Nephron progenitor cell (in vitro differentiated cells): ENCODE results near the gene RPS6KA3.

Source experiments
- DNase-seq: peaks from one replicate; pipeline ENCODE4 v3.0.0; 2021
- H3K27ac Mint-ChIP-seq: 2 replicates; pipeline ENCODE4 v1.8.0; 2021; ENCODE audit warnings: mild to moderate bottlenecking, moderate library complexity, mixed read lengths
- H3K27me3 Mint-ChIP-seq: 2 replicates; pipeline ENCODE4 v1.8.0; 2021; ENCODE audit warnings: mild to moderate bottlenecking, low read depth, mixed read lengths; ENCODE audit not compliant: poor library complexity
- H3K36me3 Mint-ChIP-seq: 2 replicates; pipeline ENCODE4 v1.8.0; 2021; ENCODE audit warnings: low read depth, mixed read lengths
- H3K4me1 Mint-ChIP-seq: 2 replicates; pipeline ENCODE4 v1.8.0; 2021; ENCODE audit warnings: mixed read lengths
- H3K4me3 Mint-ChIP-seq: 2 replicates; pipeline ENCODE4 v1.8.0; 2021; ENCODE audit warnings: mild to moderate bottlenecking, moderate library complexity, mixed read lengths
- H3K9me3 Mint-ChIP-seq: 2 replicates; pipeline ENCODE4 v1.8.0; 2021; ENCODE audit warnings: mild to moderate bottlenecking, moderate library complexity, mixed read lengths
- TF ChIP-seq, protein P1 (sequence below): fragments of 200-600 bp; sonication (generic); IDR thresholded peaks from 2 replicates; pipeline ENCODE4 v1.5.0; 2021; ENCODE audit warnings: antibody characterized with exemption

The RPS6KA3 gene

DNA sequence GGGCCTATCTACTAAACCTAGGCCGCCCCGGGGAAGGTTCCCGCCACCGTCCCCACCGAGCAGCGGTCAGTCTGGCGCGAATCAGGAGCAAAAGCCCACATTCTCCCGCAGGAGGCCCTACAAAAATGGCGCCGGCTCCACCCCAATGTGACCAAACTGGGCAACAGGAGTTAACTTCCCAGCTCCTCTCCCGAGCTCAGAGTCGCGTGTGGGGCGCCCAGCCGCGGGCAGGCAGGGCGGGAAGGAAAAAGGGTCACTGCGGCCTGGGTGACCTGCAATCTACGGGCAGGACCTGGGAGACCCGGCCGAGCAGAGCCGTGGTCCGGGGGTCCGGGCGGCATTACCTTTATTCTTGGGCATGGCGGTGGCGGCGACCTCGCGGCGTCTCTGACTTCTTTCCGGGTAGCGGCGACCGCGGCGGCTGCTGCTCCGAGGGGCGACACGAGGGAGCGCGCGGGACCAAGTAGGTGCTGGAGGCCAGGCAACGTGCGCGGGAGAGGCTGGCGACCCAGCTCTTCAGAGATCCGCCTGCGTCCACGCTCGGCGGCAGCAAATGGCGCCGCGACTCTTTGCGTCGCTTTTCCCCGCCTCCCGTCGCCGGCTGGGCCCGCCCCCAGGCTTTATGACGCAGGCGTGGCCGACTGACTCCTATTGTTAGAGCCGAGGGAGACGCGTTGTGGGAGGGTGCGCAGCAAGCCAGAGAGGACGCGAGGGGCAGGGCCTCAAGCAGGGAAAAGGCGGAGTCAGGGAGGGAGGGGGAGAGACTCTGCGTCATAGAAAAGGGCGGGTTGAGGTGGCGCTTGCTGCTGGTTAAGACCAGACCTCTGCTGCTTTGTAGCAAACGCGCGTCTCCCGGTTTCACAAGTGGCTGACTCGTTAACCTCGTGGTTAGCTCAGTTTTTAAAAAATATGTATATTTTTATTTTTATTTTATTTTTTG is 125.2 kb downstream of the RPS6KA3 start, which contains the start of gene EIF1AX:
Gene EIF1AX, minus strand, starts transcription at position 558 of the 940 bp plus-strand sequence. Its CDS starts 198 bp downstream, at position 360.
- no peaks in the 10 kb centered on the region for H3K27me3 Mint-ChIP-seq
- H3K9me3 Mint-ChIP-seq = peaks cover 45% of the 10 kb centered on the region
- H3K4me3 Mint-ChIP-seq = peak within 1 kb of the TSS; percentile 90
- peak within 1 kb of the TSS; percentile 87 for H3K27ac Mint-ChIP-seq
- peaks cover 15% of the 10 kb centered on the region for H3K4me1 Mint-ChIP-seq
- DNase-seq = peak; percentile 93
- TF ChIP-seq, protein P1, sequence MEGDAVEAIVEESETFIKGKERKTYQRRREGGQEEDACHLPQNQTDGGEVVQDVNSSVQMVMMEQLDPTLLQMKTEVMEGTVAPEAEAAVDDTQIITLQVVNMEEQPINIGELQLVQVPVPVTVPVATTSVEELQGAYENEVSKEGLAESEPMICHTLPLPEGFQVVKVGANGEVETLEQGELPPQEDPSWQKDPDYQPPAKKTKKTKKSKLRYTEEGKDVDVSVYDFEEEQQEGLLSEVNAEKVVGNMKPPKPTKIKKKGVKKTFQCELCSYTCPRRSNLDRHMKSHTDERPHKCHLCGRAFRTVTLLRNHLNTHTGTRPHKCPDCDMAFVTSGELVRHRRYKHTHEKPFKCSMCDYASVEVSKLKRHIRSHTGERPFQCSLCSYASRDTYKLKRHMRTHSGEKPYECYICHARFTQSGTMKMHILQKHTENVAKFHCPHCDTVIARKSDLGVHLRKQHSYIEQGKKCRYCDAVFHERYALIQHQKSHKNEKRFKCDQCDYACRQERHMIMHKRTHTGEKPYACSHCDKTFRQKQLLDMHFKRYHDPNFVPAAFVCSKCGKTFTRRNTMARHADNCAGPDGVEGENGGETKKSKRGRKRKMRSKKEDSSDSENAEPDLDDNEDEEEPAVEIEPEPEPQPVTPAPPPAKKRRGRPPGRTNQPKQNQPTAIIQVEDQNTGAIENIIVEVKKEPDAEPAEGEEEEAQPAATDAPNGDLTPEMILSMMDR = no peak
- peaks cover 31% of the 10 kb centered on the region for H3K36me3 Mint-ChIP-seq

DNA sequence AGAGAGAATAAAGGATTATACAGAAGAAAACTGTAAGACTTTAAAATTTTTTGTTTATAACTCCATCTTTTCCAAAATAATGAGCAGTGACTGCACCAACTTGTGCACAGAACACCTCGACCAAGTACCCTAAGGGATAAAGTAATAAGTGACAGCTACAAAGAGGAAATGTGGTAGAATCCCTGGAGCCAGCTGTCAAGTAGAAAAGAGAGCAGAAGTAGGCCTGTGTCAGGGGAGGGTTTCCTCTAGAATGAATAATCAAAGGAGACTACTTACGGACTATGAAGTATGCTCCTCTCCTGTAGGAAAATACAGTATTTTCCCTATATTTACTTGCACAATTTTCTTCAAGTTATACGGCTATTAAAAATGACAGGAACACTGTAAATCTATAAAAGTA is 126.3 kb downstream of the RPS6KA3 start:
- Mint-ChIP-seq H3K9me3 (peaks cover 52% of the 10 kb centered on the region), H3K4me1 (peaks cover 15% of the 10 kb centered on the region), H3K27ac (no peak overlapping the region), H3K36me3 (peaks cover 42% of the 10 kb centered on the region), H3K4me3 (peak overlapping the region; percentile 90), H3K27me3 (no peaks in the 10 kb centered on the region)
- TF ChIP-seq, protein P1 = no peak
- DNase-seq = no peak

DNA sequence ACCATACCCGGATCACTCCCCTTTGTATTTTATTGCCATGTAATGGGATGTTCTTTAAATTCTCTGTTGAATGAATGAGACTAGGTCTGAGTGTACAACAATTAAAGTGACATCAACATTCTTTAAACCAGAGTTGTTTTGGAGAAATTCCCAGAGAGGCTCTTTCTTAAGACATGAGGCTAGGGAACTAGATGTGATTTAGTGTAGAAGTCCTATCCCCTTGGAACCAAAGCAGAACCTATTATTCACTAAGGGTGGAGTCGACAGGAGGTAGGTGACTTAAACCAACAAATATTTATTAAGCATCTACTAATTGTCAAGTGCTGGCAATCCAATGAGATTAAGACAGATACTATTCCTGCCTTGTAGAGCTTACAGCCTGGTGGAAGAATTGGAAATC is 126.7 kb downstream of the RPS6KA3 start:
- H3K27me3 Mint-ChIP-seq = no peaks in the 10 kb centered on the region
- no peak overlapping the region for H3K27ac Mint-ChIP-seq
- H3K4me3 Mint-ChIP-seq = peak overlapping the region; percentile 90
- peaks cover 44% of the 10 kb centered on the region for H3K36me3 Mint-ChIP-seq
- no peak for DNase-seq
- peaks cover 49% of the 10 kb centered on the region for H3K9me3 Mint-ChIP-seq
- H3K4me1 Mint-ChIP-seq = peaks cover 15% of the 10 kb centered on the region
- TF ChIP-seq, protein P1 = no peak

DNA sequence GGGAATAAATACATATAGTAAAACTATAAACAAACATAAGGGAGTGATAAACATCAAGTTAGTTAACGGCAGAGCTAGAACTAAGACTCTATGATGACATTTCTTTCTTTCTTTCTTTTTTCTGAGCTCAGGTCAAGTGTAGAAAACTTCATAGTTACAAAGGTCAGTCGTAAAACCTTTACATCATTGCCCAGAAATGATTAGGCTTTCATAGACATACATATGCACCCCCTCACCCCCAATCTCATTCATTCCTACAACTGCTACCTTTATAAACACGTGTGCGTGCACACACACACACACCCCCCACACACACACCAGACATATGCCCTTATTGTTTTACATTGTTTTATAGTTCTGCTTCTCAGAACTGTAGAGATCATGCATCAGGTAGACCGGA is 130.8 kb downstream of the RPS6KA3 start:
- no peak overlapping the region for H3K4me3 Mint-ChIP-seq
- no peak overlapping the region for H3K27ac Mint-ChIP-seq
- peaks cover 15% of the 10 kb centered on the region for H3K4me1 Mint-ChIP-seq
- no peaks in the 10 kb centered on the region for H3K27me3 Mint-ChIP-seq
- peaks cover 54% of the 10 kb centered on the region for H3K36me3 Mint-ChIP-seq
- H3K9me3 Mint-ChIP-seq = peaks cover 44% of the 10 kb centered on the region
- no peak for DNase-seq
- TF ChIP-seq, protein P1 = no peak

DNA sequence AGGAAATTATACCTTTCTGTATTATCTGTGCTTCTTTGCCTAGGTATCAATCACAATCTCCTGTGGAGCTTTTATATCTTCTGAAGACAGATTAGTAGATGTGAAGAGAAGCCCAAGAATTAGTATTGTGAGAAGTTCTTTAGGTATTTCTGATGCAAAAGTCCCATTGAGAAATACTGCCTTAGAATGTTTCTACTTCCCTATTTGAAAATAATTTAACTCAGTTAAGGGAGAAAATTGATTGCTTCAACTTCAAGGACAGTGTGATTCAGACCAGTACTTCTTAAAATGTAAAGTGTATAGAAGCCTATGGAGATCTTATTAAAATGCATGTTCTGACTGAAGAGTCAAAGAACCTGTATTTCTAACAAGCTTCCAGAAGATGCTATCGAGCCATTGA is 134.0 kb downstream of the RPS6KA3 start:
- TF ChIP-seq, protein P1 = no peak
- no peaks in the 10 kb centered on the region for H3K27me3 Mint-ChIP-seq
- H3K4me1 Mint-ChIP-seq = no peaks in the 10 kb centered on the region
- H3K9me3 Mint-ChIP-seq = peaks cover 23% of the 10 kb centered on the region
- H3K4me3 Mint-ChIP-seq = no peak overlapping the region
- no peak for DNase-seq
- H3K36me3 Mint-ChIP-seq = peaks cover 40% of the 10 kb centered on the region
- no peak overlapping the region for H3K27ac Mint-ChIP-seq

DNA sequence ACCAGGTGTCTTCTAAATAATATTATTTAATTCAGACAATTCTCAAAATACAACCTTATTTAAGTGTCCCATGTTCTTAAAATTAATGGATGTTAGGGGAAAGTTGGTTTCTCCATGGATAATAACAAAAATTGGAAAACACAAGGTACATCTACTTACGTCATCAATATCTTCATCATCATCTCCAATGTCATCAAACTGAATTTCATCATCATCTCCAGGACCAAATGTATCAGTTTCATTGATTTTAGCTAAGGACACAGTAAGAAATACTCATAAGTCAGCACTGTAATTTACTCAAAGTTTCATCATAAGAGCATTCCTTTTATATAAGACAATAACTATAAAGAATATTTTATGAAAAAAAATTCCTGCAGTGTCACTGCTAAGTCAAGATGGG is 136.4 kb downstream of the RPS6KA3 start:
- Mint-ChIP-seq H3K27me3 (no peaks in the 10 kb centered on the region), H3K27ac (no peak overlapping the region), H3K4me3 (no peak overlapping the region), H3K4me1 (no peaks in the 10 kb centered on the region), H3K9me3 (peaks cover 12% of the 10 kb centered on the region), H3K36me3 (peaks cover 20% of the 10 kb centered on the region)
- TF ChIP-seq, protein P1 = no peak
- no peak for DNase-seq
